GM23338 (cell line): Measurements from ENCODE around the gene CALML5. TPM values are rescaled to one million over a fixed set of nuclear protein-coding genes. Genes with fewer than 3 reads are reported as not detected.

Source experiments
- ATAC-seq: fragments of 200-7000 bp; cut with Tn5 transposase; 3 replicates; pipeline ENCODE4 v1.9.1; 2020
- DNase-seq: peaks from one replicate; pipeline ENCODE4 v3.0.0-alpha.2; 2015; ENCODE audit warnings: low spot score
- H2AFZ ChIP-seq: fragments of 200-600 bp; sonication (generic); 2 replicates; pipeline ENCODE4 v1.8.0; 2016; ENCODE audit warnings: antibody characterized with exemption, mild to moderate bottlenecking, moderate library complexity
- H3F3A ChIP-seq: fragments of 200-600 bp; sonication (generic); replicated peaks from 2 replicates; pipeline ENCODE4 v1.8.0; 2017; ENCODE audit warnings: antibody characterized with exemption, mixed run types, low read depth
- H3K27ac ChIP-seq: fragments of 200-600 bp; sonication (generic); 2 replicates; pipeline ENCODE4 v1.6.1; 2016; ENCODE audit warnings: low read depth
- H3K27me3 ChIP-seq: fragments of 200-600 bp; sonication (generic); 2 replicates; pipeline ENCODE4 v1.8.0; 2016; ENCODE audit warnings: mild to moderate bottlenecking, mixed run types, moderate library complexity; ENCODE audit not compliant: insufficient read depth
- H3K36me3 ChIP-seq: fragments of 200-600 bp; sonication (generic); 2 replicates; pipeline ENCODE4 v1.8.0; 2016; ENCODE audit warnings: mild to moderate bottlenecking; ENCODE audit not compliant: insufficient read depth
- H3K4me1 ChIP-seq: fragments of 200-600 bp; sonication (generic); 2 replicates; pipeline ENCODE4 v1.8.0; 2016; ENCODE audit warnings: mild to moderate bottlenecking, moderate library complexity; ENCODE audit not compliant: insufficient read depth
- H3K4me2 ChIP-seq: fragments of 200-600 bp; sonication (generic); 2 replicates; pipeline ENCODE4 v1.7.1; 2017; ENCODE audit warnings: mixed run types
- H3K4me3 ChIP-seq: fragments of 200-600 bp; sonication (generic); 2 replicates; pipeline ENCODE4 v1.6.1; 2016; ENCODE audit warnings: mixed run types
- H3K79me2 ChIP-seq: fragments of 200-600 bp; sonication (generic); replicated peaks from 2 replicates; pipeline ENCODE4 v1.8.0; 2017; ENCODE audit warnings: mild to moderate bottlenecking; ENCODE audit not compliant: insufficient read depth
- H3K9me2 ChIP-seq: fragments of 200-600 bp; sonication (generic); 2 replicates; pipeline ENCODE4 v1.8.0; 2017; ENCODE audit not compliant: insufficient read depth
- H4K20me1 ChIP-seq: fragments of 200-600 bp; sonication (generic); replicated peaks from 2 replicates; pipeline ENCODE4 v1.8.0; 2017; ENCODE audit warnings: mild to moderate bottlenecking; ENCODE audit not compliant: insufficient read depth
- H3K27ac Mint-ChIP-seq: 2 replicates; pipeline ENCODE4 v1.8.0; 2020; ENCODE audit warnings: inconsistent platforms, mild to moderate bottlenecking, moderate library complexity, mixed read lengths
- H3K27me3 Mint-ChIP-seq: 3 replicates; pipeline ENCODE4 v1.8.0; 2022; ENCODE audit warnings: low read depth, mild to moderate bottlenecking, moderate library complexity, mixed read lengths, inconsistent platforms; ENCODE audit not compliant: insufficient read depth, poor library complexity
- H3K36me3 Mint-ChIP-seq: 3 replicates; pipeline ENCODE4 v1.8.0; 2021; ENCODE audit warnings: low read depth, mild to moderate bottlenecking, inconsistent platforms, moderate library complexity, mixed read lengths
- H3K4me1 Mint-ChIP-seq: 3 replicates; pipeline ENCODE4 v1.8.0; 2020; ENCODE audit warnings: mild to moderate bottlenecking, inconsistent platforms, mixed read lengths
- H3K4me3 Mint-ChIP-seq: 3 replicates; pipeline ENCODE4 v1.8.0; 2021; ENCODE audit warnings: moderate library complexity, mild to moderate bottlenecking, inconsistent platforms, mixed read lengths
- H3K9me3 Mint-ChIP-seq: 3 replicates; pipeline ENCODE4 v1.8.0; 2020; ENCODE audit warnings: moderate library complexity, mild to moderate bottlenecking, inconsistent platforms, mixed read lengths
- CREB1 ChIP-seq: fragments of 250-450 bp; sonication (Bioruptor Pico); IDR thresholded peaks from 2 replicates; pipeline ENCODE4 v1.5.0; 2020; ENCODE audit warnings: low read depth, mild to moderate bottlenecking, moderate library complexity
- EZH2 ChIP-seq: fragments of 200-600 bp; sonication (generic); IDR thresholded peaks from one replicate; pipeline ENCODE4 v1.8.0; 2017; ENCODE audit warnings: antibody characterized with exemption, mild to moderate bottlenecking, low read depth; ENCODE audit not compliant: unreplicated experiment
- EZH2phosphoT487 ChIP-seq: fragments of 200-600 bp; sonication (generic); IDR thresholded peaks from one replicate; pipeline ENCODE4 v1.8.1; 2018; ENCODE audit warnings: antibody characterized with exemption; ENCODE audit not compliant: unreplicated experiment
- NANOG ChIP-seq: IDR thresholded peaks from 2 replicates; pipeline ENCODE4 v1.6.1; 2016; ENCODE audit warnings: antibody characterized with exemption, borderline replicate concordance
- POLR2AphosphoS5 ChIP-seq: IDR thresholded peaks from 2 replicates; pipeline ENCODE4 v1.6.1; 2016; ENCODE audit warnings: antibody characterized with exemption, low read depth
- STAT1 ChIP-seq: IDR thresholded peaks from one replicate; pipeline ENCODE4 v1.6.1; 2016; ENCODE audit warnings: antibody characterized with exemption; ENCODE audit not compliant: unreplicated experiment
- ZNF331 ChIP-seq: fragments of 250-450 bp; sonication (Bioruptor Pico); IDR thresholded peaks from 2 replicates; pipeline ENCODE4 v1.5.0; 2020; ENCODE audit warnings: low read depth, mild to moderate bottlenecking, moderate library complexity
- polyA plus RNA-seq: library from polyadenylated mRNA; unstranded; fragments of >200 nt; fragmentation: Nextera tagmentation; extraction: Ambion mirVana; gene quantifications from 2 replicates; pipeline ENCODE4 v1.2.1, GENCODE V29; 2016
- total RNA-seq: library from RNA; depleted of rRNA; stranded (reverse); fragments of >200 nt; shearing (Covaris generic); gene quantifications from 2 replicates; pipeline ENCODE4 v1.2.3, GENCODE V29; 2014
- TF ChIP-seq, protein P1 (sequence below): fragments of 250-450 bp; sonication (Bioruptor Pico); IDR thresholded peaks from 2 replicates; pipeline ENCODE4 v1.5.0; 2020; ENCODE audit warnings: mild to moderate bottlenecking, moderate library complexity
- TF ChIP-seq, protein P2 (sequence below): IDR thresholded peaks from one replicate; pipeline ENCODE4 v1.6.1; 2018; ENCODE audit warnings: antibody characterized with exemption; ENCODE audit not compliant: unreplicated experiment
- TF ChIP-seq, protein P3 (sequence below), 2 experiments: fragments of 200-600 bp in 1 of 2; sonication (generic) in 1 of 2; conservative IDR thresholded peaks; 2 replicates each; pipeline versions ENCODE4 v1.5.1 to v1.6.1; 2016 to 2017; ENCODE audit warnings: antibody characterized with exemption in 2 of 2, low read depth in 2 of 2, mild to moderate bottlenecking in 2 of 2, moderate library complexity in 1 of 2

The CALML5 gene
- total and polyA plus RNA-seq, 2 experiments from 2014 or later = 0.40 TPM; not detected in 1

DNA sequence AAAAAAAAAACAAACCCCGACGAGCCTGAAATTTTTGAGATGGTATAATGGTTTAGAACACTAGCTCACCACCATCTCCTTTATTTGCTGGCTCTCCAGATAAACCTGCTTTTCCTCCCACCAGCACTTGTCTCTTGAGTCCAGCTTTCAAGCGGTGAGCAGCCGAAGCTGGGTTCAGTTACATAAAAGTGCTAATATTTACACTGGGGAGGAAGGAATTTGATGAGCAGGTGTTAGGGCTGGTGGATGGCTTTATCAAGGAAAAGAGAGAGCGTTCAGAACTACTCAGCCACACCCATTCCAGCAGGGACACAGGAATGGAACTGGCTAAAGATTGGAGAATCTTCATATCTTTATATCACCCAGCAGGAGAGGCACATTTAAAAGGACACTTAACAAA, 18.8 kb upstream of the CALML5 start:
- H3K4me1 Mint-ChIP-seq = no peaks in the 10 kb centered on the region; the same call in 1 of the 3 replicates
- Histone ChIP-seq H4K20me1 (no peaks in the 10 kb centered on the region), H3K27me3 (no peaks in the 10 kb centered on the region), H3K9me2 (peaks cover 8% of the 10 kb centered on the region; the same call in 1 of the 2 replicates), H3K4me2 (no peak overlapping the region), H3F3A (no peaks in the 10 kb centered on the region), H3K36me3 (no peaks in the 10 kb centered on the region; the same call in 1 of the 2 replicates), H2AFZ (no peak overlapping the region), H3K4me1 (no peaks in the 10 kb centered on the region), H3K79me2 (no peaks in the 10 kb centered on the region), H3K4me3 (no peak overlapping the region), H3K27ac (no peak overlapping the region)
- no peak overlapping the region for H3K27ac Mint-ChIP-seq
- ATAC-seq (no peak), DNase-seq (no peak)
- peaks cover 28% of the 10 kb centered on the region for H3K9me3 Mint-ChIP-seq
- TF ChIP-seq EZH2phosphoT487 (no peak), EZH2 (no peak), ZNF331 (no peak), STAT1 (no peak), NANOG (no peak), POLR2AphosphoS5 (no peak), CREB1 (CRISPR knock-in tag) (no peak)
- TF ChIP-seq, protein P1, sequence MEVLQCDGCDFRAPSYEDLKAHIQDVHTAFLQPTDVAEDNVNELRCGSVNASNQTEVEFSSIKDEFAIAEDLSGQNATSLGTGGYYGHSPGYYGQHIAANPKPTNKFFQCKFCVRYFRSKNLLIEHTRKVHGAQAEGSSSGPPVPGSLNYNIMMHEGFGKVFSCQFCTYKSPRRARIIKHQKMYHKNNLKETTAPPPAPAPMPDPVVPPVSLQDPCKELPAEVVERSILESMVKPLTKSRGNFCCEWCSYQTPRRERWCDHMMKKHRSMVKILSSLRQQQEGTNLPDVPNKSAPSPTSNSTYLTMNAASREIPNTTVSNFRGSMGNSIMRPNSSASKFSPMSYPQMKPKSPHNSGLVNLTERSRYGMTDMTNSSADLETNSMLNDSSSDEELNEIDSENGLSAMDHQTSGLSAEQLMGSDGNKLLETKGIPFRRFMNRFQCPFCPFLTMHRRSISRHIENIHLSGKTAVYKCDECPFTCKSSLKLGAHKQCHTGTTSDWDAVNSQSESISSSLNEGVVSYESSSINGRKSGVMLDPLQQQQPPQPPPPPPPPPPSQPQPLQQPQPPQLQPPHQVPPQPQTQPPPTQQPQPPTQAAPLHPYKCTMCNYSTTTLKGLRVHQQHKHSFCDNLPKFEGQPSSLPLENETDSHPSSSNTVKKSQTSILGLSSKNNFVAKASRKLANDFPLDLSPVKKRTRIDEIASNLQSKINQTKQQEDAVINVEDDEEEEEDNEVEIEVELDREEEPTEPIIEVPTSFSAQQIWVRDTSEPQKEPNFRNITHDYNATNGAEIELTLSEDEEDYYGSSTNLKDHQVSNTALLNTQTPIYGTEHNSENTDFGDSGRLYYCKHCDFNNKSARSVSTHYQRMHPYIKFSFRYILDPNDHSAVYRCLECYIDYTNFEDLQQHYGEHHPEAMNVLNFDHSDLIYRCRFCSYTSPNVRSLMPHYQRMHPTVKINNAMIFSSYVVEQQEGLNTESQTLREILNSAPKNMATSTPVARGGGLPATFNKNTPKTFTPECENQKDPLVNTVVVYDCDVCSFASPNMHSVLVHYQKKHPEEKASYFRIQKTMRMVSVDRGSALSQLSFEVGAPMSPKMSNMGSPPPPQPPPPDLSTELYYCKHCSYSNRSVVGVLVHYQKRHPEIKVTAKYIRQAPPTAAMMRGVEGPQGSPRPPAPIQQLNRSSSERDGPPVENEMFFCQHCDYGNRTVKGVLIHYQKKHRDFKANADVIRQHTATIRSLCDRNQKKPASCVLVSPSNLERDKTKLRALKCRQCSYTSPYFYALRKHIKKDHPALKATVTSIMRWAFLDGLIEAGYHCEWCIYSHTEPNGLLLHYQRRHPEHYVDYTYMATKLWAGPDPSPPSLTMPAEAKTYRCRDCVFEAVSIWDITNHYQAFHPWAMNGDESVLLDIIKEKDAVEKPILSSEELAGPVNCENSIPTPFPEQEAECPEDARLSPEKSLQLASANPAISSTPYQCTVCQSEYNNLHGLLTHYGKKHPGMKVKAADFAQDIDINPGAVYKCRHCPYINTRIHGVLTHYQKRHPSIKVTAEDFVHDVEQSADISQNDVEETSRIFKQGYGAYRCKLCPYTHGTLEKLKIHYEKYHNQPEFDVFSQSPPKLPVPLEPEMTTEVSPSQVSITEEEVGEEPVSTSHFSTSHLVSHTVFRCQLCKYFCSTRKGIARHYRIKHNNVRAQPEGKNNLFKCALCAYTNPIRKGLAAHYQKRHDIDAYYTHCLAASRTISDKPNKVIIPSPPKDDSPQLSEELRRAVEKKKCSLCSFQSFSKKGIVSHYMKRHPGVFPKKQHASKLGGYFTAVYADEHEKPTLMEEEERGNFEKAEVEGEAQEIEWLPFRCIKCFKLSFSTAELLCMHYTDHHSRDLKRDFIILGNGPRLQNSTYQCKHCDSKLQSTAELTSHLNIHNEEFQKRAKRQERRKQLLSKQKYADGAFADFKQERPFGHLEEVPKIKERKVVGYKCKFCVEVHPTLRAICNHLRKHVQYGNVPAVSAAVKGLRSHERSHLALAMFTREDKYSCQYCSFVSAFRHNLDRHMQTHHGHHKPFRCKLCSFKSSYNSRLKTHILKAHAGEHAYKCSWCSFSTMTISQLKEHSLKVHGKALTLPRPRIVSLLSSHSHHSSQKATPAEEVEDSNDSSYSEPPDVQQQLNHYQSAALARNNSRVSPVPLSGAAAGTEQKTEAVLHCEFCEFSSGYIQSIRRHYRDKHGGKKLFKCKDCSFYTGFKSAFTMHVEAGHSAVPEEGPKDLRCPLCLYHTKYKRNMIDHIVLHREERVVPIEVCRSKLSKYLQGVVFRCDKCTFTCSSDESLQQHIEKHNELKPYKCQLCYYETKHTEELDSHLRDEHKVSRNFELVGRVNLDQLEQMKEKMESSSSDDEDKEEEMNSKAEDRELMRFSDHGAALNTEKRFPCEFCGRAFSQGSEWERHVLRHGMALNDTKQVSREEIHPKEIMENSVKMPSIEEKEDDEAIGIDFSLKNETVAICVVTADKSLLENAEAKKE (CRISPR knock-in tag) = no peak
- TF ChIP-seq, protein P2, sequence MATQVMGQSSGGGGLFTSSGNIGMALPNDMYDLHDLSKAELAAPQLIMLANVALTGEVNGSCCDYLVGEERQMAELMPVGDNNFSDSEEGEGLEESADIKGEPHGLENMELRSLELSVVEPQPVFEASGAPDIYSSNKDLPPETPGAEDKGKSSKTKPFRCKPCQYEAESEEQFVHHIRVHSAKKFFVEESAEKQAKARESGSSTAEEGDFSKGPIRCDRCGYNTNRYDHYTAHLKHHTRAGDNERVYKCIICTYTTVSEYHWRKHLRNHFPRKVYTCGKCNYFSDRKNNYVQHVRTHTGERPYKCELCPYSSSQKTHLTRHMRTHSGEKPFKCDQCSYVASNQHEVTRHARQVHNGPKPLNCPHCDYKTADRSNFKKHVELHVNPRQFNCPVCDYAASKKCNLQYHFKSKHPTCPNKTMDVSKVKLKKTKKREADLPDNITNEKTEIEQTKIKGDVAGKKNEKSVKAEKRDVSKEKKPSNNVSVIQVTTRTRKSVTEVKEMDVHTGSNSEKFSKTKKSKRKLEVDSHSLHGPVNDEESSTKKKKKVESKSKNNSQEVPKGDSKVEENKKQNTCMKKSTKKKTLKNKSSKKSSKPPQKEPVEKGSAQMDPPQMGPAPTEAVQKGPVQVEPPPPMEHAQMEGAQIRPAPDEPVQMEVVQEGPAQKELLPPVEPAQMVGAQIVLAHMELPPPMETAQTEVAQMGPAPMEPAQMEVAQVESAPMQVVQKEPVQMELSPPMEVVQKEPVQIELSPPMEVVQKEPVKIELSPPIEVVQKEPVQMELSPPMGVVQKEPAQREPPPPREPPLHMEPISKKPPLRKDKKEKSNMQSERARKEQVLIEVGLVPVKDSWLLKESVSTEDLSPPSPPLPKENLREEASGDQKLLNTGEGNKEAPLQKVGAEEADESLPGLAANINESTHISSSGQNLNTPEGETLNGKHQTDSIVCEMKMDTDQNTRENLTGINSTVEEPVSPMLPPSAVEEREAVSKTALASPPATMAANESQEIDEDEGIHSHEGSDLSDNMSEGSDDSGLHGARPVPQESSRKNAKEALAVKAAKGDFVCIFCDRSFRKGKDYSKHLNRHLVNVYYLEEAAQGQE = no peak
- TF ChIP-seq, protein P3, sequence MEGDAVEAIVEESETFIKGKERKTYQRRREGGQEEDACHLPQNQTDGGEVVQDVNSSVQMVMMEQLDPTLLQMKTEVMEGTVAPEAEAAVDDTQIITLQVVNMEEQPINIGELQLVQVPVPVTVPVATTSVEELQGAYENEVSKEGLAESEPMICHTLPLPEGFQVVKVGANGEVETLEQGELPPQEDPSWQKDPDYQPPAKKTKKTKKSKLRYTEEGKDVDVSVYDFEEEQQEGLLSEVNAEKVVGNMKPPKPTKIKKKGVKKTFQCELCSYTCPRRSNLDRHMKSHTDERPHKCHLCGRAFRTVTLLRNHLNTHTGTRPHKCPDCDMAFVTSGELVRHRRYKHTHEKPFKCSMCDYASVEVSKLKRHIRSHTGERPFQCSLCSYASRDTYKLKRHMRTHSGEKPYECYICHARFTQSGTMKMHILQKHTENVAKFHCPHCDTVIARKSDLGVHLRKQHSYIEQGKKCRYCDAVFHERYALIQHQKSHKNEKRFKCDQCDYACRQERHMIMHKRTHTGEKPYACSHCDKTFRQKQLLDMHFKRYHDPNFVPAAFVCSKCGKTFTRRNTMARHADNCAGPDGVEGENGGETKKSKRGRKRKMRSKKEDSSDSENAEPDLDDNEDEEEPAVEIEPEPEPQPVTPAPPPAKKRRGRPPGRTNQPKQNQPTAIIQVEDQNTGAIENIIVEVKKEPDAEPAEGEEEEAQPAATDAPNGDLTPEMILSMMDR (conservative IDR thresholded peaks at IDR 0.05; ENCODE audit: low read depth in 2 of 2) = no peak
- peaks cover 19% of the 10 kb centered on the region; the same call in 1 of the 3 replicates for H3K36me3 Mint-ChIP-seq
- H3K27me3 Mint-ChIP-seq = peaks cover 3% of the 10 kb centered on the region
- no peak overlapping the region for H3K4me3 Mint-ChIP-seq
